NCI-H2081 treated with DMSO at 0.1 percent for 48 hours (cell line): ENCODE data around the gene PIKFYVE.
A peak's percentile ranks its signal among the peaks of the same experiment; 100 is the strongest.
"Not testable (repeated sequence)": the region's sequence is repeated elsewhere in the genome, so short reads cannot be mapped to it uniquely, and the experiment has no call there.

Experiments used
- DNase-seq: peaks from one replicate; lab custom pipeline; 2025; lab: John Stamatoyannopoulos, UW

Gene PIKFYVE

DNA sequence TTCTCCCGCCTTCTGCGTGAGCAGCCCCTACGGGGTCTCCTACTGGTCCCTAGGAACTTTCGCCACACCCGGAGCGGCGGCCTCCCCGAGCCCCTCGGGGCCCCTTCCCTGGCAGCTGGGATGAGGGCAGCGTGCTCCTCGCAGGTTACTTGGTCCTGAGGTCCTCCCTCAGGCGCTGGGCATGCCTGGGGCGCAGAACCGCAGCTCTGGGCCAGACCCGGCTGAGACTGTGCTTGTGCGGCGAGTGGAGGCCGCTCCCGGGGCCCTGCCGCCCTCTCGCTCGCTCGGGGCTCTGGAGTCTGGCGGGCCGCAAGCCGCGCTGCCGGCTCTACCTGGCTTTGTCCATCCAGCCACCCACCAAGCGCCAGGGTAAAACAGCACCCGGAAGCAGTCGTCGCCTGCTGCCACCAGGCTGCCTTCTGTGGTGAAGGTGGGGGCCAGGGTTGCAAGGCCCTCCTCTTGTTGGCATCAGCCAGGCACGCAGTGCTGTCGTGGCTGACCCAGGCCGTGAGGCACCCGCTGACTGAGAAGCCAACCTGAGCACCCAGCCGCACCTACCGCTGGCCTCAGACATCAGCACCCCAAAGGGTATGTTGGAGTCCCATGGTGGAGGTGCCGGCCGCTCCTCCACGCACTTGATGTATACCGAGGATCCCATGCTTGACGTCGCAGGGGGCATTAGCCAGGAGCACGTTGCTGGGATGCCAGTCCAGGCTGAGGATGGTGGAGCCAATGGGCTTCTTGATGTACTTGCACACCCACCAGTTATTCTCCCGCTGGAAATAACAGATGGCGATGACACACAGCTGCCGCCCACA, 94.4 kb downstream of the PIKFYVE start:
- no peak for DNase-seq

DNA sequence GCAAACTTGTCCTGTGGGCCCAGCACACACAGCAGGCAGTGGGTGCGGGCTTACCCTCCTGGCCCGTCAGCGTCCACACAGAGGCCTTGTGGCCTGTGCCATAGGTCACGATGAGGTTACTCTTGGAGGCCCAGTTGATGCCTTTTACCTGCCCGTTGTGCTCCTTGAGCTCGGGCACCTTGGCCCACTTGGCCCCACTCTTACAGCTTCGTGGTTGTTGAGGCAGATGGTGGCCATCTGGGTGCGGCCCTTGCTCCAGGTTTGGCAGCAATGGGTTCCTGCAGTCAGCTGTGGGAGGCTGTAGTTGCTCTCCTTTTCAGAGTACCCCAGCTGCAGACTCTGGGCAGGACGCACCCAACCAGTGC, 95.0 kb downstream of the PIKFYVE start:
- DNase-seq = no peak

GRCh38 chr2:208363485-208363884, 97.4 kb downstream of the PIKFYVE start:
- DNase-seq = no peak

DNA sequence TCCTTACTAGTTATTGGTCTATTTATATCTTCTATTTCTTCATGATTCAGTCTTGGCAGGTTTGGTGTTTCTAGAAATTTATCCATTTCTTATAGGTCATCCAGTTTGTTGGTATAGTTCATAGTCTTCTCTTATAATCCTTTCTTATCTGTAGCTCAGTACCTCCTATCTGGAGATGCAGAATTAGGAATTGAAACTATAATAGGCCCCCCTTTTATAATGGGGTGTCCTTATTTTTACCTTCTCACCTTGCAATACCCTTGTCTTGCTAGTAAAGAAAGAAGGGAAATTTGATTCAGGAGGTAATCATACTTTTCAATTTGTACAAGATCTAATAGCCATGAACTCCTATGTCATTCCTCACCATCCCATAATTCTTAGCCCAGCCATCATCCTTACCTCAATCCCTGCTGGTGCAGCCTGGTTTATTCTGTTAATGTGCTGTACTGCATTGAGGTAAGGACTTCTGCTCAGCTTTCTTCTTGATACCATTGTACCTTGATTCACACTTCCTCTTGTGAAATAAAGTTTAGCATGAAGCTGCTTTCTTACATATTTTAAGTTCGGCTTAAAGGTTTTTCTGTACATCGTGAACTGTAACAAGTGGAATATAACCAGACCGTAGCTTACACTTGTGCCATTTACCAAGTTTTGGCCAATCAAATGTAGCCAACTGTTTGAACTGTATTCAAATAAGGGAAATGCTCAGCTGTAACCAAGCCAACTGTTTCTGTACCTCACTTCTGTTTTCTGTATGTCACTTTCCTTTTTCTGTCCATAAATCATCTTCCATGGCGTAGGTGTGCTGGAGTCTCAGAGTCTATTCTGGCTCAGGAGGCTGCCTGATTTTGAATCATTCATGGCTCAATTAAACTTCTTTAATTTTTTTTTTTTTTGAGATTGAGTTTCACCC, 100.4 kb downstream of the PIKFYVE start:
- no peak for DNase-seq

DNA sequence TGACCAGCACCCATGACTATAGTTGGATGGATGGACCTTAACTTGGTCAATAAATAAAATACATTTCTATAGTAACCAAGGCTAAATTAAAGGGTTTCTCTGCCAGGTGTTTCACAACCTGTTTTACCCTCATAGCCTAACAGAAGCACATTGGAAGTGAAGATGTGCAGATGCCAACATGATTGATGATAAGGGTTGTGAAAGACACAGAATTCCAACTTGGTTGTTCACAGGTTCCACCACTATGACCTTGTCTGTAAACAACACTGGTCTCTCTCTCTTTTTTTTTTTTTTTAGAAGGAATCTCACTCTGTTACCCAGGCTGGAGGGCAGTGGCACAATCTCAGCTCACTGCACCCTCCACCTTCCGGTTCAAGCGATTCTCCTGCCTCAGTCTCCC, 103.0 kb downstream of the PIKFYVE start:
- no peak for DNase-seq

DNA sequence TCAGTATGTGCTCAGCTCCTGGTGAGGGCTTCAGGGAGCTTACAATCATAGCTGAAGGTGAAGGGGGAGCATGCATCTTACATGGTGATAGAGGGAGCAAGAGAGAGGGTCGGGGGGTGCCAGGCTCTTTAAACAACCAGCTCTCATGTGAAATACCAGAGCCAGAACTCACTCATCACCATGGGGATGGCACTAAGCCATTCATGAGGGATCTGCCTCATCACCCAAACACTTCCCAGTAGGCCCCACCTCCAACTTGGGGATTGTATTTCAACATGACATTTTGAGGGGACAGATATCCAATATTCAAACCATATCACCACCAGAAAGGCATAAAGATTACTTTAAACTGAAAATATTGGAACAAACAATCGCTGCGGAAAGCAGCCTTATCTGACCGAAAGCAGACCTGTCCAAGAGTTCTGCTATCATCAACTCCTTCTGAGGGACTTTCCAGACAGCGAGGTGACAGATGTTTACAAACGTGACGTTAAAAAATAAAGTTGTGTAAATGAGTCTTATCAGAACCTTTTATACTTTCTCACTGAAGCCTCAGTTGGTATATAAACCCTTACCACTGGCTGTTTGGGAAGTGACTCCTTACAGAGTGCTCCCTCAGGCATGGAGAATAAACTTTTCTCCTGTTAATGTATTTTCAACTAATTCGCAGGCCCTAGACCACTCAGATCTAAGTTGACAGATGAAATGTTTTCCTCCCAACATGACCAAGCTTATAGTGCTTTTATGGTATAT, 105.0 kb downstream of the PIKFYVE start:
- no peak for DNase-seq

DNA sequence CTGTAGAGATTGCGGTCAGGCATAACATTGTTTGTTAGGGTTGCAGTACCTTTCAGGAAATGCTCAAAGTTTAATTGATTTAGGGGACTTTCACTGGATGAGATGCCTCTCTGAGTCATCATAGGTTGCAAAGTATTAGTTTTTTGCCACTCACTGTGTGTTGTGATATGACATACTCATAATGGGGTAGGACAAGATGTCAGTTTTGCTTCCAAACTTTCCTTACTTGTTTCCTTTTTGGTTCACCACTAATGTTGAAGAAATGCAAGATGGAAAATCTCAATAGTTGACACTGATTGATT, 105.5 kb downstream of the PIKFYVE start:
- DNase-seq = no peak

- no peak for DNase-seq
Observed at GRCh38 chr2:208373460-208374089, 107.5 kb downstream of the PIKFYVE start.

DNA sequence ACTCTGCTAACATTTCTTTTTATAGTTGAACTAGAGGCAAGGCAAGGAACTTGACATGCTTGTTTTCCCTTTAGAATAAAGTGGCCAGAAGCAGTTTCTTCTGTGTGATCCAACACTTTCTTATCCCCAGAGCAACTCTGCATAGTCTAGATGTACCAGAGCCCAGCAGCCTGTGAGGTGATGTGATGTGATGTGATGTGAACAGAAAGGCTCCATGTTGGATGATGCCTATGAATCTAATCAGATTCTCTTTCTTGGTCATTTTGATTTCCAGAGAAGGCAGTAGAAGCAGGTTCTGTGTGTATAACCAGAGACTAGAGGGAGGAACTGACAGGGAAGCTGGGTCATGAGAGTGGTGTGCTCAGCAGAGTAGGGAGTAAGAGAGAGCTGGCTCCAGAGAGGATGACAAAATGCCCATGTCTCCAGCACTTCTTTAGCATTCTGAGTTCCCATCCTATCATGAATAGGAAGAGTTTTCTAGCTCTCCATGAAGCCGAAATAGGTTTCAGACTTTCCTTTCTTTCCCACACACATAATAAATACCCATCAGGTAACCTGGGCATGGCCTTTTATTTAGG, 109.5 kb downstream of the PIKFYVE start:
- DNase-seq = no peak

- not testable (repeated sequence) for DNase-seq
Observed at GRCh38 chr2:208377344-208377860, 111.3 kb downstream of the PIKFYVE start.

- DNase-seq = no peak
Observed at GRCh38 chr2:208379192-208379591, 113.1 kb downstream of the PIKFYVE start.

DNA sequence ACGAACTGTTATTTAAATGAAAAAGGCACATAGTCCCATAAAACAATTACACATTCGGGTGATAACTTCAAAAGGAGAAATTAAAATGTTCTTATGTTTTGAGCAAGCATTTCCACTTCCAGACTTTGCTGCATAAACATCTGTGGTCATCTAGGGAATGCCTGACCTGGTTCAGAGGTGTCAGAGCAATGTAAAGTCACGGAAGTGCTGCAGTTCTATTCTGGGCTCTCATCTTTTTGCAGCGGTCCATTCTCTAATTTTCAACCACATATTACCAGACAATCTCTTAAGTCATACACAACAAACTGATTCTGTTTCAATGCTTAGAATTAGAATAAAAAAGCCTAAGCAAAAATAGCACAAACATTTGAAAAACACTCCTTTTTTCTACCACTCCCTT, 118.6 kb downstream of the PIKFYVE start:
- no peak for DNase-seq

- DNase-seq = no peak
Observed at GRCh38 chr2:208386541-208386940, 120.5 kb downstream of the PIKFYVE start.

DNA sequence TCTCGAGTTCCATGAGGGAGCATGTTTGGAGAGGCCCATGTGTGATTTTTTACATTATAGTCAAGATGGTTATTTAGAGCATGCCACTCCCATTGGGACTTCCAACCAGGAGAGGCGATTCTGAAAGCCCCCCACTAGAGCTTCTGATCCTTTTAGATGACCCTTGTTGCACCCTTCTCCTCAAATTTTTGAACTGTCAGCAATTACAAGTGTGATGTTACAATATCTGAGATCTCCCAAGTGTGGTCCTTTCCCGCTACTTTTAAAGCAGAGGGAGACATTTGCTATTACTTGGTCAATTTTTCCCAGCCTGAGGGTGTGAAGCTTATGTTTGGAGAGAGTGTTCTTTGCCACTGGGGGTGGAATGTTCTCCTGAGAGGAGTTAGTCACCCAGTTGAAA, 123.9 kb downstream of the PIKFYVE start:
- DNase-seq = no peak

GRCh38 chr2:208392300-208392699, 126.2 kb downstream of the PIKFYVE start:
- DNase-seq = no peak

DNA sequence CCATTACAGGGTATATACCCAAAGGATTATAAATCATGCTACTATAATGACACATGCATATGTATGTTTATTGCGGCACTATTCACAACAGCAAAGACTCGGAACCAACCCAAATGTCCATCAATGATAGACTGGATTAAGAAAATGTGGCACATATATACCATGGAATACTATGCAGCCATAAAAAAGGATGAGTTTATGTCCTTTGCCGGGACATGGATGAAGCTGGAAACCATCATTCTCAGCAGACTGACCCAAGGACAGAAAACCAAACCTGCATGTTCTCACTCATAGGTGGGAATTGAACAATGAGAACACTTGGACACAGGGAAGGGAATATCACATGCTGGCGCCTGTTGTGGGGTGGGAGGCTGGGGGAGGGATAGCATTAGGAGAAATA, 130.7 kb downstream of the PIKFYVE start:
- DNase-seq = not testable (repeated sequence)

DNA sequence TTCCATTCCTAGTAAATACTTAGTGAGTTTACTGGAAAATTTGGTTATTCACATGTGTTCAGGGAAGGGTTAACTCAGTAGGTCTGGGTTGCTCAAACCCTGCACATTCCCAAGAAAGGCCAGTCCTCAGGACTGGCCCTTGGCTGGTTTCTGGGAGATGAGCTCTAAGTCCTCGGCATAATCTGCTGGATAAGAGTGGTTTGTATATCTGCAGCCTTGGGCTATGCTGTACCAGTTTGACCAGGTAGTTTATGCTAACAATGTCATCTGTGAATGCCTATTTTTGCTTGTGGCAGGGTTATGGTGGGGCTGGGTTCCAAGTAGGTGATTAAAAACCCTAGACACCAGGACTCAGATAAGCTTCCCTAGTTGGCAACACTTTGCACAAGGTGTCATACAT, 133.1 kb downstream of the PIKFYVE start:
- no peak for DNase-seq

DNA sequence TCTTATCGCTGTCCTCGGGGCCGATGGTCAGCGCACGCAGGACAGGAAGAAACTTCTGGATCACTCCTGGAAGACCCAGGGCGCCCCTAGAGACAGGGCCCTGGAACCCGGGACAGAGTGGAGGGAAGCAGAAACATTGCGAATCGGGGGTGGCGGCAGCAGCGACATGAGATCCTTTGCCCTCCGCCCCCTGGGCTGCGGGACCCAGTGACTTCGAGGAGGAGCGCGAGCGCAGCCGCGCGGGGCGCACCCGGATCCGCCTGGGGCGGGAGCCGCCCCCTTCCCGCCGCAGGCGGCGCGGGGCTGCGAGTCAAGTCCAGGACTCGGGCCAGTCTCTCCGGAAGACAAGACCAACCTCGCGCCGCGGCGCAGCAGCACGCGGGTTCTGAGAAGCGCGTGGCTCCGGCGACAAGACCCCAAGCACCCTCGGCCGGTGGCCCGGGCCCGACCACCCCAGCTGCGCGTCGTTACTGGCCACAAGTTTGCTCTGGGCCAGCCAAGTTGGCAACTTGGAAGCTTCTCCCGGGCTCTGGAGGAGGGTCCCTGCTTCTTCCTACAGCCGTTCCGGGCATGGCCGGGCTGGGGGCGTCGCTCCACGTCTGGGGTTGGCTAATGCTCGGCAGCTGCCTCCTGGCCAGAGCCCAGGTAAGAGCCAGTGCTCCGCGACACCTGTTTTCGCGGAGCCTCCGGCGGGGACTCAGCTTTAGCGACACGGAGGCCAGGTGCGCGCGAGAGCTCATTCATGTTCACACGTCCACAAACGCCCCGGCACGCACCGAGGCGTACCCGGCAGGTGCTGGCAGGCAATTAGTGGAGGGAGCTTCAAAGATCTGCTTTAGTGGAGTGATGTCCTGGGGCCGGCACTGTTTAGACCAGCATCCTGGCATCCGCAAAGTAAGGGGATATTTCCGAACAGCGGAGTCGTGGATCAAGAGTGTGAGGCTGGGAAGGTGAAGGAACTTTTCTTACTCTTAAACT, 140.7 kb downstream of the PIKFYVE start, which contains the start of gene PTH2R:
PTH2R (plus strand) TSS at position 319 of the 978 bp plus-strand sequence; CDS start at position 571, 252 bp downstream.
- no peak for DNase-seq

DNA sequence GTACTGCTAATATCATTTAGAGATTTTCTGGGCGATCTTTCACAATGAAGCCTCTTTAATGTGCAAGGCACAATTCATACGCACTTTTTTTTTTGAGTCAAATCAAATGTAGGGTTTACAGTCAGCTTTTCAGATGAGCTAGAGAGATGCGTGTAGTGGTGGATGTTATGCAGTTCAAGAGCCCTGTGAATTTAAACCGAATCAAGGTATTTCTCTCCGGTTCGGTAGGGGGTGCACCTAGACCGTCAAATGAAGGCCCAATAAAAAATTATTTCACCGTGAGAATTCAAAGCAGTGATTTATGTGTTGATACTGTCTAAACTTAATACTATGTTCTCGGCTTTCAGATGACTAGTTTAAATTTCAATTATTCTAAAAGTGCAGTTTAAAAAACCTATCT, 141.6 kb downstream of the PIKFYVE start:
- DNase-seq = peak; percentile 53
